NCI-H446 (cell line): ENCODE measurements around the gene PDE4D.
"Not testable (repeated sequence)": the region's sequence is repeated elsewhere in the genome, so short reads cannot be mapped to it uniquely, and the experiment has no call there.

Experiments used
- DNase-seq, 2 experiments: peaks; one replicate each; lab custom pipeline; 2025; lab: John Stamatoyannopoulos, UW

The PDE4D gene

GRCh38 chr5:58969795-58970194 lies 923.7 kb downstream of the PDE4D start:
- no peak for DNase-seq

GRCh38 chr5:58969253-58969652 lies 924.3 kb downstream of the PDE4D start:
- no peak for DNase-seq

GRCh38 chr5:58968350-58968749 lies 925.2 kb downstream of the PDE4D start:
- no peak for DNase-seq

GRCh38 chr5:58967597-58968281 lies 925.8 kb downstream of the PDE4D start:
- no peak for DNase-seq

- DNase-seq, result no peak
These were observed 927.7 kb downstream of the PDE4D start for GRCh38 chr5:58965677-58966414.

GRCh38 chr5:58963821-58964220 lies 929.7 kb downstream of the PDE4D start:
- no peak for DNase-seq

GRCh38 chr5:58963361-58963760 lies 930.2 kb downstream of the PDE4D start:
- no peak for DNase-seq

- DNase-seq, result no peak
These were observed 931.8 kb downstream of the PDE4D start for GRCh38 chr5:58961631-58962280.

GRCh38 chr5:58958701-58959100 lies 934.8 kb downstream of the PDE4D start:
- no peak for DNase-seq

- DNase-seq, result not testable (repeated sequence)
These were observed 940.3 kb downstream of the PDE4D start for GRCh38 chr5:58953218-58953617.

- no peak for DNase-seq
These were observed 943.3 kb downstream of the PDE4D start for GRCh38 chr5:58950224-58950623.

GRCh38 chr5:58946230-58946629 lies 947.3 kb downstream of the PDE4D start:
- no peak for DNase-seq

GRCh38 chr5:58944221-58944620 lies 949.3 kb downstream of the PDE4D start:
- no peak for DNase-seq

GRCh38 chr5:58940446-58940845 lies 953.1 kb downstream of the PDE4D start:
- DNase-seq, result peak in 1 of 2 experiments; percentile 8

GRCh38 chr5:58939664-58940063 lies 953.9 kb downstream of the PDE4D start:
- no peak for DNase-seq

- no peak for DNase-seq
These were observed 954.7 kb downstream of the PDE4D start for GRCh38 chr5:58938563-58939424.

GRCh38 chr5:58937031-58937681 lies 956.4 kb downstream of the PDE4D start:
- DNase-seq, result no peak

GRCh38 chr5:58934629-58935097 lies 958.9 kb downstream of the PDE4D start:
- no peak for DNase-seq

- no peak for DNase-seq
These were observed 959.5 kb downstream of the PDE4D start for GRCh38 chr5:58933891-58934628.

GRCh38 chr5:58932057-58932612 lies 961.4 kb downstream of the PDE4D start:
- DNase-seq, result no peak
